ENCODE data around the gene PKNOX2.

The PKNOX2 gene

GRCh38 chr11:125312391-125312790 lies 147.8 kb downstream of the PKNOX2 start:
- Histone ChIP-seq H3K9me3 (ENCODE audit: control insufficient read depth in 2 of 2, low read length in 2 of 2) (no peaks in the 10 kb centered on the region), H3K27ac (ENCODE audit: low read length) (no peak overlapping the region), H3K4me3 (ENCODE audit: low read length in 2 of 2) (no peak overlapping the region), H3K4me1 (ENCODE audit: control insufficient read depth, insufficient read depth, low read length) (peaks cover 28% of the 10 kb centered on the region), H3K36me3 (ENCODE audit: control insufficient read depth in 2 of 2, insufficient read depth in 2 of 2, low read length in 2 of 2) (no peaks in the 10 kb centered on the region), H3K27me3 (ENCODE audit: control insufficient read depth in 1 of 2, insufficient read depth in 2 of 2, low read length in 2 of 2) (no peaks in the 10 kb centered on the region), H3K9ac (ENCODE audit: low read length in 2 of 2) (no peak overlapping the region)

GRCh38 chr11:125312812-125313211 lies 148.3 kb downstream of the PKNOX2 start:
- no peaks in the 10 kb centered on the region for H3K27me3 ChIP-seq (ENCODE audit: control insufficient read depth in 1 of 2, insufficient read depth in 2 of 2, low read length in 2 of 2)

GRCh38 chr11:125313271-125314219 lies 149.0 kb downstream of the PKNOX2 start:
- Histone ChIP-seq H3K4me3 (ENCODE audit: low read length in 2 of 2) (no peak overlapping the region), H3K9ac (ENCODE audit: low read length in 2 of 2) (no peak overlapping the region), H3K4me1 (ENCODE audit: control insufficient read depth, insufficient read depth, low read length) (peaks cover 28% of the 10 kb centered on the region), H3K27me3 (ENCODE audit: control insufficient read depth in 1 of 2, insufficient read depth in 2 of 2, low read length in 2 of 2) (no peaks in the 10 kb centered on the region), H3K9me3 (ENCODE audit: control insufficient read depth in 2 of 2, low read length in 2 of 2) (no peaks in the 10 kb centered on the region), H3K27ac (ENCODE audit: low read length) (no peak overlapping the region), H3K36me3 (ENCODE audit: control insufficient read depth in 2 of 2, insufficient read depth in 2 of 2, low read length in 2 of 2) (no peaks in the 10 kb centered on the region)

More at GRCh38 chr11:125312812-125313211, 148.3 kb downstream of the PKNOX2 start:
- Histone ChIP-seq H3K9ac (ENCODE audit: low read length in 2 of 2) (no peak overlapping the region), H3K4me3 (ENCODE audit: low read length in 2 of 2) (no peak overlapping the region), H3K27ac (ENCODE audit: low read length) (no peak overlapping the region), H3K36me3 (ENCODE audit: control insufficient read depth in 2 of 2, insufficient read depth in 2 of 2, low read length in 2 of 2) (no peaks in the 10 kb centered on the region), H3K9me3 (ENCODE audit: control insufficient read depth in 2 of 2, low read length in 2 of 2) (no peaks in the 10 kb centered on the region), H3K4me1 (ENCODE audit: control insufficient read depth, insufficient read depth, low read length) (peaks cover 28% of the 10 kb centered on the region)

GRCh38 chr11:125314276-125315078 lies 149.9 kb downstream of the PKNOX2 start:
- Histone ChIP-seq H3K9ac (ENCODE audit: low read length in 2 of 2) (no peak overlapping the region), H3K27ac (ENCODE audit: low read length) (no peak overlapping the region), H3K4me1 (ENCODE audit: control insufficient read depth, insufficient read depth, low read length) (peaks cover 28% of the 10 kb centered on the region), H3K36me3 (ENCODE audit: control insufficient read depth in 2 of 2, insufficient read depth in 2 of 2, low read length in 2 of 2) (no peaks in the 10 kb centered on the region), H3K27me3 (ENCODE audit: control insufficient read depth in 1 of 2, insufficient read depth in 2 of 2, low read length in 2 of 2) (no peaks in the 10 kb centered on the region), H3K4me3 (ENCODE audit: low read length in 2 of 2) (no peak overlapping the region), H3K9me3 (ENCODE audit: control insufficient read depth in 2 of 2, low read length in 2 of 2) (no peaks in the 10 kb centered on the region)

- Histone ChIP-seq H3K27ac (ENCODE audit: low read length) (peak overlapping the region; percentile 24), H3K9me3 (ENCODE audit: control insufficient read depth in 2 of 2, low read length in 2 of 2) (no peaks in the 10 kb centered on the region), H3K9ac (ENCODE audit: low read length in 2 of 2) (no peak overlapping the region), H3K36me3 (ENCODE audit: control insufficient read depth in 2 of 2, insufficient read depth in 2 of 2, low read length in 2 of 2) (no peaks in the 10 kb centered on the region), H3K27me3 (ENCODE audit: control insufficient read depth in 1 of 2, insufficient read depth in 2 of 2, low read length in 2 of 2) (no peaks in the 10 kb centered on the region), H3K4me1 (ENCODE audit: control insufficient read depth, insufficient read depth, low read length) (peaks cover 28% of the 10 kb centered on the region), H3K4me3 (ENCODE audit: low read length in 2 of 2) (no peak overlapping the region)
Measured at GRCh38 chr11:125315079-125315740, 150.7 kb downstream of the PKNOX2 start.

- Histone ChIP-seq H3K27ac (ENCODE audit: low read length) (no peak overlapping the region), H3K9ac (ENCODE audit: low read length in 2 of 2) (no peak overlapping the region), H3K9me3 (ENCODE audit: control insufficient read depth in 2 of 2, low read length in 2 of 2) (no peaks in the 10 kb centered on the region), H3K36me3 (ENCODE audit: control insufficient read depth in 2 of 2, insufficient read depth in 2 of 2, low read length in 2 of 2) (no peaks in the 10 kb centered on the region), H3K27me3 (ENCODE audit: control insufficient read depth in 1 of 2, insufficient read depth in 2 of 2, low read length in 2 of 2) (no peaks in the 10 kb centered on the region), H3K4me1 (ENCODE audit: control insufficient read depth, insufficient read depth, low read length) (peaks cover 28% of the 10 kb centered on the region), H3K4me3 (ENCODE audit: low read length in 2 of 2) (no peak overlapping the region)
Measured at GRCh38 chr11:125317416-125317815, 152.9 kb downstream of the PKNOX2 start.

GRCh38 chr11:125319649-125320048 lies 155.1 kb downstream of the PKNOX2 start:
- Histone ChIP-seq H3K36me3 (ENCODE audit: control insufficient read depth in 2 of 2, insufficient read depth in 2 of 2, low read length in 2 of 2) (no peaks in the 10 kb centered on the region), H3K4me3 (ENCODE audit: low read length in 2 of 2) (no peak overlapping the region), H3K9me3 (ENCODE audit: control insufficient read depth in 2 of 2, low read length in 2 of 2) (no peaks in the 10 kb centered on the region), H3K9ac (ENCODE audit: low read length in 2 of 2) (no peak overlapping the region), H3K27me3 (ENCODE audit: control insufficient read depth in 1 of 2, insufficient read depth in 2 of 2, low read length in 2 of 2) (peaks cover 0 to 3% of the 10 kb centered on the region in 2 donors), H3K4me1 (ENCODE audit: control insufficient read depth, insufficient read depth, low read length) (peaks cover 14% of the 10 kb centered on the region), H3K27ac (ENCODE audit: low read length) (no peak overlapping the region)

GRCh38 chr11:125320347-125321076 lies 156.0 kb downstream of the PKNOX2 start:
- no peaks in the 10 kb centered on the region for H3K36me3 ChIP-seq (ENCODE audit: control insufficient read depth in 2 of 2, insufficient read depth in 2 of 2, low read length in 2 of 2)
- H3K4me1 ChIP-seq (ENCODE audit: control insufficient read depth, insufficient read depth, low read length): peaks cover 6% of the 10 kb centered on the region
- peaks cover 0 to 3% of the 10 kb centered on the region in 2 donors for H3K27me3 ChIP-seq (ENCODE audit: control insufficient read depth in 1 of 2, insufficient read depth in 2 of 2, low read length in 2 of 2)
- no peaks in the 10 kb centered on the region for H3K9me3 ChIP-seq (ENCODE audit: control insufficient read depth in 2 of 2, low read length in 2 of 2)
- H3K27ac ChIP-seq (ENCODE audit: low read length): no peak overlapping the region
- no peak overlapping the region for H3K9ac ChIP-seq (ENCODE audit: low read length in 2 of 2)
- no peak overlapping the region for H3K4me3 ChIP-seq (ENCODE audit: low read length in 2 of 2)

- Histone ChIP-seq H3K27me3 (ENCODE audit: control insufficient read depth in 1 of 2, insufficient read depth in 2 of 2, low read length in 2 of 2) (peaks cover 0 to 3% of the 10 kb centered on the region in 2 donors), H3K9me3 (ENCODE audit: control insufficient read depth in 2 of 2, low read length in 2 of 2) (no peaks in the 10 kb centered on the region), H3K4me1 (ENCODE audit: control insufficient read depth, insufficient read depth, low read length) (no peaks in the 10 kb centered on the region), H3K9ac (ENCODE audit: low read length in 2 of 2) (no peak overlapping the region), H3K27ac (ENCODE audit: low read length) (no peak overlapping the region), H3K36me3 (ENCODE audit: control insufficient read depth in 2 of 2, insufficient read depth in 2 of 2, low read length in 2 of 2) (no peaks in the 10 kb centered on the region), H3K4me3 (ENCODE audit: low read length in 2 of 2) (no peak overlapping the region)
Measured at GRCh38 chr11:125322289-125322688, 157.7 kb downstream of the PKNOX2 start.

GRCh38 chr11:125325196-125325595 lies 160.6 kb downstream of the PKNOX2 start:
- Histone ChIP-seq H3K4me1 (ENCODE audit: control insufficient read depth, insufficient read depth, low read length) (no peaks in the 10 kb centered on the region), H3K27me3 (ENCODE audit: control insufficient read depth in 1 of 2, insufficient read depth in 2 of 2, low read length in 2 of 2) (peaks cover 0 to 3% of the 10 kb centered on the region in 2 donors), H3K27ac (ENCODE audit: low read length) (no peak overlapping the region), H3K36me3 (ENCODE audit: control insufficient read depth in 2 of 2, insufficient read depth in 2 of 2, low read length in 2 of 2) (no peaks in the 10 kb centered on the region), H3K4me3 (ENCODE audit: low read length in 2 of 2) (no peak overlapping the region), H3K9ac (ENCODE audit: low read length in 2 of 2) (no peak overlapping the region), H3K9me3 (ENCODE audit: control insufficient read depth in 2 of 2, low read length in 2 of 2) (no peaks in the 10 kb centered on the region)

Data from stomach smooth muscle (tissue), 2 donors.